Measurements from ENCODE around the gene SYNDIG1. TPM values are rescaled to one million over a fixed set of nuclear protein-coding genes. Genes with fewer than 3 reads are reported as not detected.

The SYNDIG1 gene
- total and polyA plus RNA-seq, 9 of the 15 experiments (the other 6 are each of a cell fraction or from before 2014, with no cell fraction given), result not detected

DNA sequence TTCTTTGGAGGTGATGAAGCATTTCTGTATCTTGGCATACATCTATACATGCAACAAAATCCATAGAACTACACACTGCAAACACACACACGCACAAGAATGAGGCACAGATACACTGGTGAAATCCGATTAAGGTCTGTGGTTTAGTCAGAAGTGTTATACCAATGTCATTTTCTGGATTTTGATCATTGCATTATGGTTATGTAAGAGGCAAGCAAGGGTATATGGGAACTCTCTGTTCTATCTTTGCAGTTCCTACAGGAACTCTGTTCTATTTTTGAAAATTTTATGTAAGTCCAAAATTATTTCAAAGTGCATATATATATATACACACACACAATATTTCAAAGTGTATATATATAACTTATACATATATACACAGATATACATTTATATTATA, 101.7 kb downstream of the SYNDIG1 start:
- Histone ChIP-seq H3K27me3 (ENCODE audit: control insufficient read depth in 2 of 2, insufficient read depth in 2 of 2, low read length in 2 of 2) (no peaks in the 10 kb centered on the region), H4K20me1 (replicated peaks; ENCODE audit: control insufficient read depth, insufficient read depth, low read length) (no peaks in the 10 kb centered on the region), H3K4me2 (ENCODE audit: insufficient read depth, low read length) (no peak overlapping the region), H3K9ac (ENCODE audit: insufficient read depth in 1 of 2, low read depth in 2 of 2, low read length in 2 of 2) (no peak overlapping the region), H3K36me3 (ENCODE audit: control insufficient read depth, insufficient read depth, low read length) (no peaks in the 10 kb centered on the region), H3K79me2 (ENCODE audit: control insufficient read depth, insufficient read depth, low read length) (no peaks in the 10 kb centered on the region), H3K27ac (ENCODE audit: extremely low read depth, low read depth, low read length) (no peak overlapping the region), H2AFZ (ENCODE audit: low read depth, low read length) (no peak overlapping the region), H3K4me1 (replicated peaks in 1 of 2; ENCODE audit: control insufficient read depth in 2 of 2, insufficient read depth in 2 of 2, low read length in 2 of 2) (no peaks in the 10 kb centered on the region), H3K4me3 (no peak overlapping the region), H3K9me3 (replicated peaks; ENCODE audit: control insufficient read depth, insufficient read depth, low read depth, low read length) (no peaks in the 10 kb centered on the region), H3K9me1 (ENCODE audit: control insufficient read depth, insufficient read depth, low read length) (no peaks in the 10 kb centered on the region)
- 0% methylated on average over 2 of the region's 2 CpGs for WGBS (ENCODE audit: insufficient coverage, low coverage, missing lambda C conversion rate)
- in situ Hi-C loops (cut with MboI) (no loop called here), intact Hi-C loops (cut with micrococcal nuclease) (no loop called here)
- DNase-seq (ENCODE audit: extremely low read depth in 1 of 4, low spot score in 3 of 4) (no peak), ATAC-seq (no peak), FAIRE-seq (no peak)
- CTCF ChIA-PET (ENCODE audit: low intra/inter-chr PET ratio), result no interaction called here
- TF ChIP-seq ILF3 (IDR thresholded peaks at IDR 0.05; ENCODE audit: borderline replicate concordance) (no peak), TRIM24 (IDR thresholded peaks at IDR 0.05) (no peak), E2F6 (IDR thresholded peaks at IDR 0.05; ENCODE audit: borderline replicate concordance in 1 of 2, extremely low read depth in 1 of 2, insufficient read depth in 1 of 2, insufficient read length in 1 of 2, low read depth in 1 of 2, low read length in 1 of 2, poor library complexity in 1 of 2, severe bottlenecking in 1 of 2) (no peak), ZFP1 (CRISPR knock-in tag; IDR thresholded peaks at IDR 0.05) (no peak), BRF1 (IDR thresholded peaks at IDR 0.05; ENCODE audit: borderline replicate concordance, extremely low read depth, insufficient read length) (no peak), WHSC1 (IDR thresholded peaks at IDR 0.05; ENCODE audit: low read length) (no peak), RBFOX2 (IDR thresholded peaks at IDR 0.05; ENCODE audit: low read depth, low read length) (no peak), CTCFL (IDR thresholded peaks at IDR 0.05; ENCODE audit: borderline replicate concordance, insufficient read depth, low read depth, low read length, poor library complexity, severe bottlenecking) (no peak)
- TF ChIP-seq, protein P1, sequence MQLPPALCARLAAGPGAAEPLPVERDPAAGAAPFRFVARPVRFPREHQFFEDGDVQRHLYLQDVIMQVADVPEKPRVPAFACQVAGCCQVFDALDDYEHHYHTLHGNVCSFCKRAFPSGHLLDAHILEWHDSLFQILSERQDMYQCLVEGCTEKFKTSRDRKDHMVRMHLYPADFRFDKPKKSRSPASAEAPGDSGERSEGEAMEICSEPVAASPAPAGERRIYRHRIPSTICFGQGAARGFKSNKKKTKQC (CRISPR knock-in tag; IDR thresholded peaks at IDR 0.05), result no peak
- POLR2A ChIA-PET, result no interaction called here
- no TSS peak for BruUV-seq (replicated peaks)
